Central memory CD8-positive, alpha-beta T cell (primary cell): ENCODE measurements around the gene ALG14.
"Not testable (repeated sequence)": the region's sequence is repeated elsewhere in the genome, so short reads cannot be mapped to it uniquely, and the experiment has no call there.

Experiments
- ATAC-seq: fragments of 150-1000 bp; cut with Tn5 transposase; replicated peaks from 2 replicates; pipeline ENCODE4 v1.10.0; 2022; ENCODE audit warnings: mild to moderate bottlenecking, moderate FRiP score, moderate number of reproducible peaks; ENCODE audit not compliant: poor library complexity, severe bottlenecking; ENCODE audit errors: extremely low read depth
- DNase-seq, 2 donors: peaks; one replicate each; pipeline ENCODE4 v3.0.0; 2021; ENCODE audit warnings: low spot score in 2 of 2
- H3K27ac Mint-ChIP-seq: one replicate; pipeline ENCODE4 v1.8.0; 2022; ENCODE audit warnings: low read depth, mild to moderate bottlenecking, moderate library complexity, mixed read lengths
- H3K27me3 Mint-ChIP-seq: one replicate; pipeline ENCODE4 v1.8.0; 2022; ENCODE audit warnings: mixed read lengths
- H3K36me3 Mint-ChIP-seq: one replicate; pipeline ENCODE4 v1.8.0; 2022; ENCODE audit warnings: mild to moderate bottlenecking, moderate library complexity, mixed read lengths; ENCODE audit not compliant: insufficient read depth
- H3K4me1 Mint-ChIP-seq: one replicate; pipeline ENCODE4 v1.8.0; 2022; ENCODE audit warnings: mixed read lengths
- H3K4me3 Mint-ChIP-seq: one replicate; pipeline ENCODE4 v1.8.0; 2022; ENCODE audit warnings: mild to moderate bottlenecking, moderate library complexity, mixed read lengths
- H3K9me3 Mint-ChIP-seq: one replicate; pipeline ENCODE4 v1.8.0; 2022; ENCODE audit warnings: mixed read lengths

Gene ALG14

DNA sequence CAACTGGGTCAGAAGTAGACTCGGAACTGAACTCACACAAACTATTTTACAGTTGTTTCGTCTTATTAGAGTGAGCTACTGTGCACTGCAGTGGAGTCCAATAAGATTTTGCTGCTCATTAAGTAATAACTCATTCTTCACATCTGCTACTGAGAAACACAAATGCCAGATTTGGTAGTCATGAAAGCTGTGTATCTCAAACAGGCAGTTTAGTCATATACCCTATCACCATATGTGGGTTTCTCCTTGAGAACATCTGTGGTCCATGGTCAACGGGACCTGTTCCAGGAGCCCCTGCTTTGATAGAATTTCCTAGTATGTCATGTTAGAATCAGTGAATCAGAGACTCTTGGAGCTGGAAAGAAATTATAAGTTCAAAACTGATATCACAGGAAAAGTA lies 60.4 kb downstream of the ALG14 start:
- Mint-ChIP-seq H3K27me3 (no peaks in the 10 kb centered on the region), H3K4me3 (no peak overlapping the region), H3K4me1 (peaks cover 4% of the 10 kb centered on the region), H3K36me3 (no peaks in the 10 kb centered on the region), H3K9me3 (no peaks in the 10 kb centered on the region), H3K27ac (no peak overlapping the region)
- ATAC-seq = no peak
- DNase-seq = no peak

DNA sequence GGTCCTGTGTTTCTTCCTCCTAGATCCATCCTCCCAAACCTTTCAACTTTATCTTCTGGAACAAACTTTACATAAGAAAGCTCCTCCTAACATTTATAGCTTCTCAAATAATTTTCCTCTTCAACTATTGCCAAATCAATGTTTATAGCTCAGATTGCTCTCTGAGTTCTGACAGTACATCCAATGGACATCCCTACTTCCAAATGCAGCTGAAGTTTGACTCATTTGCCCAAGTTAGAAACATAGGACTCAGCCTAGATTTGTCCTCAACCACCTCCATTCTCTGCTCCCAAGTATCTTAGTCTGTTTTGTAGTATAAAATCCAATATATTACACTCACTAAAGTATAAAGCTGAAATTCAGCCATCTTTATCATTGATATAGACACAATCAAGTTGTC lies 62.6 kb downstream of the ALG14 start:
- Mint-ChIP-seq H3K9me3 (no peaks in the 10 kb centered on the region), H3K4me3 (no peak overlapping the region), H3K4me1 (no peaks in the 10 kb centered on the region), H3K36me3 (no peaks in the 10 kb centered on the region), H3K27me3 (no peaks in the 10 kb centered on the region), H3K27ac (no peak overlapping the region)
- DNase-seq (no peak), ATAC-seq (no peak)

DNA sequence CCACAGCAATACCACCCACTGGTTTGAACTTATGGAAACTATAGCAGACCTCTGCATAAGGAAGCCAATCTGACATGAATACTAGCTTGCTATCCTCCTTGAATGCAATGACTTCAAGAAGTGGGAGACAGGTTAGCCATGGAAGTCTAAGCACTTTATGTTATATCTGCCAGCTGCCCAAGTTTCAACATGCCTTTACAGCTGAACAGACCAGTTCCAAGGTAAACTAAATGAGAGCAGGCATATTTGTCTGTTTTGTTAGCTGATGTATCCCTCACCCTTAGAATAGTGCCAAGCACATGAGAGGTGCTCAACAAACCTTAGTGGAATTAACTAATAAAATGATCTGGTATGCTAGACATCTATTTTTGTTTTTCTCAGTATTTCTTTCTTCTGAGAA lies 65.1 kb downstream of the ALG14 start:
- Mint-ChIP-seq H3K9me3 (no peaks in the 10 kb centered on the region), H3K36me3 (no peaks in the 10 kb centered on the region), H3K4me1 (no peaks in the 10 kb centered on the region), H3K27me3 (no peaks in the 10 kb centered on the region), H3K4me3 (no peak overlapping the region), H3K27ac (no peak overlapping the region)
- ATAC-seq = no peak
- DNase-seq = no peak

DNA sequence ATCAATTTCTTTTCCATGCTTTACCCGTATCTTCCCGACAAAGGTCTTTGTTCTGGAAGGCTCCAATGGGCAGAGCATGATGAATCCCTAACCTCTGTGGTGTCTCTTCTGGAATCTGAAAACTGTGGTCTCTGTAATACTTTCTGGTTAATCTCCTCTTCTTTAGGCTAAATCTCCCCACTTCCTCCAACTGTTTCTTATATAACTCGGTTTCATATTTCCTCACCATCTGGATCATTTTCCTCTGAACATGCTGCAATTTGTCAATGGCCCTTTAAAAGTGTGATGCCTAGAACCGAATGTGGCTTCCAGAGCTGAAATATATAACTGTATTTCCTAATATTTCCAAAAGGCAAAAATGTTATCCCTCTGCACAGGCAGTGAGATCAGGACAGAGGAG lies 66.1 kb downstream of the ALG14 start:
- ATAC-seq (no peak), DNase-seq (no peak)
- Mint-ChIP-seq H3K27me3 (no peaks in the 10 kb centered on the region), H3K4me3 (no peak overlapping the region), H3K27ac (no peak overlapping the region), H3K4me1 (no peaks in the 10 kb centered on the region), H3K9me3 (no peaks in the 10 kb centered on the region), H3K36me3 (no peaks in the 10 kb centered on the region)

DNA sequence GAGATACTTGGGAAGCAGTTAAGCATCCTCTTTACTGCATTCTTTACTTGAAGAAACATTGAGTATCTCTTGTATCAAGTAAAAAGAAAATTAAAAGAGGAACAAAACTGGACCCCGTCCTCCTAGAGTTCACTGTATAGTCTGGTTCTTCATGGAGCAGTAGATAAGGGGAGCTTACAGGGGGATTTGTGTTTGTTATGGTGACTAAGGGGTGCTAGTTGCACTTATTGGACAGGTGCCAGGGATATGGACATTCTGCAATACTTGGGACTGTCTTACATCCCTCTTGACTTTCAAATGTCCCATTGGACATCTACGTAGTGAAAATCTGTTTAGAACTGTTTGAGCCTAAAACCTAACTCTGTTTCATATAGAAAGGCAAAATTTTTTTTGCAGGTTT lies 67.2 kb downstream of the ALG14 start:
- Mint-ChIP-seq H3K9me3 (no peaks in the 10 kb centered on the region), H3K36me3 (no peaks in the 10 kb centered on the region), H3K27me3 (no peaks in the 10 kb centered on the region), H3K4me1 (no peaks in the 10 kb centered on the region), H3K27ac (no peak overlapping the region), H3K4me3 (no peak overlapping the region)
- DNase-seq (no peak), ATAC-seq (no peak)

DNA sequence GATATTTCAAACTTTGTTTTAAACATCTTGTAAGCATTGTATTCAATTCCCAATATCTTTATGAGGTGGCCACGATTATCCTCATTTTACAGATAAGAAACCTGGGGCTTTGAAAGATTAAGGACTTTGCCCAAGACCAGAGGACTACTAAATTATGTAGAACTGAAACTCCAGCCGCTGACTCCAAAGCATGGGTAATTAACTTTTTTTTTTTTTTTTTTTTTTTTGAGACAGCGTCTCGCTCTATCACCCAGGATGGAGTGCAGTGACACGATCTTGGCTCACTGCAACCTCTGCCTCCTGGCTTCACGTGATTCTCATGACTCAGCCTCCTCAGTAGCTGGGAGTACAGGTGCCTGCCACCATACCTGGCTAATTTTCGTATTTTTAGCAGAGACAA lies 68.7 kb downstream of the ALG14 start:
- ATAC-seq (no peak), DNase-seq (no peak)
- Mint-ChIP-seq H3K4me3 (no peak overlapping the region), H3K36me3 (no peaks in the 10 kb centered on the region), H3K9me3 (no peaks in the 10 kb centered on the region), H3K27ac (no peak overlapping the region), H3K27me3 (no peaks in the 10 kb centered on the region), H3K4me1 (no peaks in the 10 kb centered on the region)

DNA sequence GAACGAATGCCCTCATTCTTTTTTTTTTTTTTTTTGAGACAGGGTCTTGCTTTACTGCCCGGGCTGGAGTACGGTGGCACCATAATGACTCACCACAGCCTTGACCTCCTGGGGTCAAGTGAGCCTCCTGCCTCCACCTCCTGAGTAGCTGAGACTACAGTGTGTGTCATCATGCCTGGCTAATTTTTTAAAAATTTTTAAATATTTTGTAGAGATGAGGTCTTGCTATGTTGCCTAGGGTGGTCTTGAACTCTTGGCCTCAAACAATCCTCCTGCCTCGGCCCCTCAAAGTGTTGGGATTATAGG lies 69.4 kb downstream of the ALG14 start:
- ATAC-seq (no peak), DNase-seq (no peak)
- no peaks in the 10 kb centered on the region for H3K9me3 Mint-ChIP-seq
- no peak overlapping the region for H3K27ac Mint-ChIP-seq
- no peak overlapping the region for H3K4me3 Mint-ChIP-seq
- H3K36me3 Mint-ChIP-seq = no peaks in the 10 kb centered on the region
- H3K27me3 Mint-ChIP-seq = no peaks in the 10 kb centered on the region
- no peaks in the 10 kb centered on the region for H3K4me1 Mint-ChIP-seq

DNA sequence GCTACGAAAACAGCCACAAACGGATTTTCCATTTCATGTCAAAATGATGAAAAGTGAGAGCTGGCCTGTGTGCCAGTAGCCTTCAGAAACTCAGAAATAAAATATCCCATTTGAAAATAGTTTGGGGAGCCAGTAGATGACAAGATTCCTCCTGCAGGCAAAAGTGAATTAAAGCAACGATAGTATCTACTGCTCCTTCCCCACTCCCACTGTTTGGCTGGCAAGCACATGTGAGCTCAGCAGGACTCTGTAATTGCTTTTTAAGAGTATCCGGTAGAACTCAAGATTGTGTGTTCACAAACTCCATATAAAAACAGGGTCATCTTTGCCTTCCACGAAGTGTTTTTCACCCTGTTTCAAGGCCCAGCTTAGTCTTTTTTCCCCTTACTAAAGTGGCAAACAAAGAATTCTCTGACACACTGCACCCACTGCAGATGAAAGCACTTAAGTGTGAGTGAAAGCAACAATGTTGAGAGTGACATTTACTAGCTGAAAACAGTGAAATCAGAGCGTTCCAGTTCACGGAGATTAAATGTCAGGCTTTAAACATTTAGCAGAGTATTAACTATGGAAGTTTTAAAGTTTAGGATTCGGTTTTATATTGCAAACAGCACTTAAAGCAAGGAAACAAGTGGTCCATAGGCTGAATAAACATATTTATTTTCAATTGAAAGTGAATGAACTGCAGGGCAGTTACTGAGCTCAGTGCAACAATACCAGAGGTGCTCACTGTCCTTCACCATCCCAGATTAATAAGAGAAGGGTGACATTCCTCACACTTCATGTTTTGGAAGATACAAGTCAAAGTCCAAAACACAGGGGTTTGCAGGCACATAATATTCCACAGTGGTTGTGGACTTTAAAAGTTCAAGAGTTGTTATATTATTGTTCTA lies 70.0 kb downstream of the ALG14 start:
- H3K27me3 Mint-ChIP-seq = no peaks in the 10 kb centered on the region
- ATAC-seq (no peak), DNase-seq (no peak)
- no peaks in the 10 kb centered on the region for H3K36me3 Mint-ChIP-seq
- H3K4me3 Mint-ChIP-seq = no peak overlapping the region
- no peaks in the 10 kb centered on the region for H3K9me3 Mint-ChIP-seq
- H3K4me1 Mint-ChIP-seq = no peaks in the 10 kb centered on the region
- no peak overlapping the region for H3K27ac Mint-ChIP-seq

DNA sequence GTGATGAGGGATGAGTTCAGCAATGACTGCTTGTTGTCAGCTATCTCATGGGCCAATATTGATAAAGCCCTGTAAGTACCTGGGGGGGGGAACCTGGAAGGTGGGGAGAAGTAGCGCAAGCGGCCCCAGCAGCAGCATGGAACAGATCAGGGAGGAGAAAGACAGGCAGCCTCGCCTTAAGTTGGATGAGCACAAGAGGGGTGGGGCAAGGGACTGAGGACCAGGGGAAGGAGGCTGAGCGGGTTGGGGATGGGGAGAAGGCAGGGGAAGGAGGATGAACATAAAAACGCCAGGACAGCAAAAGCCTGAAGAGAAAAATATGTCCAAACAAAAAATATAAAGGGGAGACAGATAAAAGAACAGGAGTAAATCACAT lies 70.6 kb downstream of the ALG14 start:
- Mint-ChIP-seq H3K9me3 (no peaks in the 10 kb centered on the region), H3K36me3 (no peaks in the 10 kb centered on the region), H3K27me3 (no peaks in the 10 kb centered on the region), H3K4me1 (no peaks in the 10 kb centered on the region), H3K27ac (no peak overlapping the region), H3K4me3 (no peak overlapping the region)
- no peak for DNase-seq
- no peak for ATAC-seq

DNA sequence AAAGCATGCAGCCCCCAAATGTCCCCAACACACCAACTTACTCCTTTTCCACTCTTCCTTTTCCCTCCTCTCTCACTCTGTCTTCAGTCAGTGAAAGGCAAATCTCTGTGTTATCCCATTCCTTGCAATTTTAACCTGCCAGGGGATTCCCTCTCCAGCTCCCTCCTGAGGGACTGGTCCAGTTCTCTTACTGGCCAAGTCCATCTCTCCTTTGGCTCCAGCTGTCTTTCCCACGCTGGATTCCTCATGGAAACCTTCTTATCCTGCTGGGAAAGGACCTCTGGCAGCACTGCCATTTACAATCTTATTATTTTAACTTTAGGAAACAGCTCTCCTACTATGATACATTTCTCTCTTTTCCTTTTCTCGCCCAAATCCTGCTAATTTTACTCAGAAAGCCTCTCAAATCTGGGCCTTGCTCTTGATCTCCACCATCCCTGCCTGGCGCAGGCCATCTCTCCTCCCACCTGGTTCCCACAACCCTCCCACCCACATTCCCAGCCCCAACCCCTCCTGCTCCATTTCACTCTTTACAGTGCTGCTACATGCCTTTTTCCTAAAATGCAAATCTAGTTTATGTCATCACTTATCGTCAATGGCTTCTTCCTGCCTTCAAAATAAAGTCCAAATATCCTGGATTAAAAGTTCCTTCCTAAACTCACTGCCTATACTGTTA lies 73.2 kb downstream of the ALG14 start:
- H3K36me3 Mint-ChIP-seq = no peaks in the 10 kb centered on the region
- no peaks in the 10 kb centered on the region for H3K4me1 Mint-ChIP-seq
- H3K9me3 Mint-ChIP-seq = no peaks in the 10 kb centered on the region
- ATAC-seq (no peak), DNase-seq (no peak)
- no peak overlapping the region for H3K4me3 Mint-ChIP-seq
- peak overlapping the region; percentile 22 for H3K27ac Mint-ChIP-seq
- H3K27me3 Mint-ChIP-seq = no peaks in the 10 kb centered on the region

DNA sequence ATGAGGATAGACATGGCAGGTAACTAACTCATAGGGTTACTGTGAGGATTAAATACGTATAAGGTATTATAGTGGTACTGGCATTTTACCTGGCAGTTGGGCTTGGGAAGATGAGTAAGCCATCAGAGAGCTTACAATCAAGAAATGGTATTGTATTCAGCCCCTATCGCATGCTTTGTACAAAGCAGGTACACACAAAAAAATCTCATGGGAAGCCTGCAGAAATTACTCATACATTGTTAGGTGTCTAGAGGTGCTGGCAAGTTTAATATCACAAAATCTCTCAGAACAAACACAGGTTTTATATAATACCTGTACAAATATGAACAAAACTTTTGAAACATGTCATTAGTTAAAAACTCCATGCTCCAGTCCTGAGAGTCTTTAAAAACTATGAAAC lies 74.0 kb downstream of the ALG14 start:
- no peaks in the 10 kb centered on the region for H3K4me1 Mint-ChIP-seq
- no peaks in the 10 kb centered on the region for H3K36me3 Mint-ChIP-seq
- H3K9me3 Mint-ChIP-seq = no peaks in the 10 kb centered on the region
- no peak for ATAC-seq
- no peaks in the 10 kb centered on the region for H3K27me3 Mint-ChIP-seq
- no peak for DNase-seq
- H3K4me3 Mint-ChIP-seq = no peak overlapping the region
- no peak overlapping the region for H3K27ac Mint-ChIP-seq

DNA sequence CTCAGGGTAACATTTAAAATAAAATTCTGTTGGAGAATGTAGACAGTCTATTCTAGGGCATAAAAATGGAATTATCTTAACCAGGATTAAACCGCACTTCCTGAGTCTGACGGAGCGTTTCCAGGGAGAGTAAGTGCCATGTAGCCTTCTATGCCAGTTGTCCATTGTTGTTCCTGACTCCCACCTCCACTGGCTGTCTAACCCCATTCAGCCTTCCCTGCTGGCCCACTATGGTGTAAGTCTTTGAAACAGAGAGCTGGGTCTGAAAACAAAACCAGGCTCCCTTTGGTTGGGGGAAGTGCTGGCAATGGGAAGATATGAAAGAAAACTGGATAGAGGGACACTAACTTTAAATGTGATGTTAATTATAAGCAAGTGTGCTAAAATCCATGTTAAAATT lies 74.6 kb downstream of the ALG14 start:
- DNase-seq (no peak), ATAC-seq (no peak)
- Mint-ChIP-seq H3K27me3 (no peaks in the 10 kb centered on the region), H3K36me3 (no peaks in the 10 kb centered on the region), H3K9me3 (no peaks in the 10 kb centered on the region), H3K4me1 (no peaks in the 10 kb centered on the region), H3K27ac (no peak overlapping the region), H3K4me3 (no peak overlapping the region)

DNA sequence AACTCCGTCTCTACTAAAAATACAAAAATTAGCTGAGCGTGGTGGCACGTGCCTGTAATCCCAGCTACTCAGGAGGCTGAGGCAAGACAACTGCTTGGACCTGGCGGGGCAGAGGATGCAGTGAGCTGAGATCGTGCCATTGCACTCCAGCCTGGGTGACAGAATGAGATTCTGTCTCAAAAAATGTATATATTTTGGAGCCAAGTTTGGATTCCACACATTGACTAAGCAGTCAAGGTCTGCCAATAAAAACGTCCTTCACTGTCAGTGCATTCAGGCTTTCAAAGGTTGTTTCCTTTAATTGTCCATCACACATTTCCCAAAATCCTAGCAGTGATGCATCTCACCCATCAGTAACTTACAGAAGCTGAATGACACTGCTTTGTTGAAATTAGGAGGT lies 77.2 kb downstream of the ALG14 start:
- not testable (repeated sequence) for ATAC-seq, H3K9me3 Mint-ChIP-seq, H3K27me3 Mint-ChIP-seq, H3K27ac Mint-ChIP-seq, H3K4me1 Mint-ChIP-seq, DNase-seq, H3K36me3 Mint-ChIP-seq, H3K4me3 Mint-ChIP-seq
